PC-9 (cell line): ENCODE data around the gene ARL4A.
"Not testable (repeated sequence)": the region's sequence is repeated elsewhere in the genome, so short reads cannot be mapped to it uniquely, and the experiment has no call there.

Source experiments
- CTCF ChIP-seq: fragments of 200-600 bp; sonication (generic); conservative IDR thresholded peaks from 2 replicates; pipeline ENCODE4 v1.6.1; 2017; ENCODE audit warnings: mixed run types, antibody characterized with exemption, mild to moderate bottlenecking, moderate library complexity
- EZH2 ChIP-seq: fragments of 200-600 bp; sonication (generic); IDR thresholded peaks from 2 replicates; pipeline ENCODE4 v1.8.0; 2017; ENCODE audit warnings: antibody characterized with exemption, low read depth

GRCh38 chr7:12660986-12661385, 26.4 kb upstream of the ARL4A start:
- TF ChIP-seq CTCF, EZH2: not testable (repeated sequence)
